K562 (cell line): ENCODE measurements around the gene HMGXB3. TPM values are rescaled to one million over a fixed set of nuclear protein-coding genes. Genes with fewer than 3 reads are reported as not detected.

ENCODE experiments used
- ZNF57 ChIP-seq: fragments of 450-650 bp; formaldehyde crosslinking; IDR thresholded peaks from 2 replicates; pipeline ENCODE4 v1.4.0; 2020; ENCODE audit warnings: mild to moderate bottlenecking, moderate library complexity
- polyA plus RNA-seq, 8 experiments: library from polyadenylated mRNA; depleted of rRNA in 4 of 8; stranded (reverse) in 5 of 8; unstranded in 3 of 8; fragments of >200 nt; fragmentation: Nextera tagmentation in 2 of 8; fragmentation: Illumina TruSeq in 1 of 8; extraction: Ambion mirVana in 2 of 8; extraction: Trizol in 1 of 8; gene quantifications; 2 replicates each; pipeline versions ENCODE4 v1.2.1 to v1.2.3, GENCODE V29; 2011 to 2014; ENCODE audit warnings: inconsistent platforms in 1 of 8, missing spikeins in 1 of 8
- total RNA-seq, 7 experiments: library from RNA; depleted of rRNA in 6 of 7; stranded (reverse); fragments of >200 nt in 6 of 7; fragmentation: Illumina TruSeq in 2 of 7; extraction: Trizol in 2 of 7; gene quantifications; 2 replicates each; pipeline versions ENCODE4 v1.2.1 to v1.2.3, GENCODE V29; 2011 to 2021; ENCODE audit warnings: low replicate concordance in 1 of 7
- TF ChIP-seq, protein P1 (sequence below): fragments of 450-650 bp; IDR thresholded peaks from 2 replicates; pipeline ENCODE4 v1.6.1; 2016; ENCODE audit warnings: mild to moderate bottlenecking, moderate library complexity
- TF ChIP-seq, protein P2 (sequence below): fragments of 150-350 bp; conservative IDR thresholded peaks from 2 replicates; pipeline ENCODE4 v1.6.1; 2014; ENCODE audit warnings: low read length

HMGXB3 gene
- total and polyA plus RNA-seq, 9 of the 15 experiments (the other 6 are each of a cell fraction or from before 2014, with no cell fraction given), result 1.8 to 44.1 (median 32.2) TPM

GRCh38 chr5:150000256-150000989 is at the start of gene HMGXB3, which contains the start of gene TIGD6 (continued):
- TF ChIP-seq, protein P1, sequence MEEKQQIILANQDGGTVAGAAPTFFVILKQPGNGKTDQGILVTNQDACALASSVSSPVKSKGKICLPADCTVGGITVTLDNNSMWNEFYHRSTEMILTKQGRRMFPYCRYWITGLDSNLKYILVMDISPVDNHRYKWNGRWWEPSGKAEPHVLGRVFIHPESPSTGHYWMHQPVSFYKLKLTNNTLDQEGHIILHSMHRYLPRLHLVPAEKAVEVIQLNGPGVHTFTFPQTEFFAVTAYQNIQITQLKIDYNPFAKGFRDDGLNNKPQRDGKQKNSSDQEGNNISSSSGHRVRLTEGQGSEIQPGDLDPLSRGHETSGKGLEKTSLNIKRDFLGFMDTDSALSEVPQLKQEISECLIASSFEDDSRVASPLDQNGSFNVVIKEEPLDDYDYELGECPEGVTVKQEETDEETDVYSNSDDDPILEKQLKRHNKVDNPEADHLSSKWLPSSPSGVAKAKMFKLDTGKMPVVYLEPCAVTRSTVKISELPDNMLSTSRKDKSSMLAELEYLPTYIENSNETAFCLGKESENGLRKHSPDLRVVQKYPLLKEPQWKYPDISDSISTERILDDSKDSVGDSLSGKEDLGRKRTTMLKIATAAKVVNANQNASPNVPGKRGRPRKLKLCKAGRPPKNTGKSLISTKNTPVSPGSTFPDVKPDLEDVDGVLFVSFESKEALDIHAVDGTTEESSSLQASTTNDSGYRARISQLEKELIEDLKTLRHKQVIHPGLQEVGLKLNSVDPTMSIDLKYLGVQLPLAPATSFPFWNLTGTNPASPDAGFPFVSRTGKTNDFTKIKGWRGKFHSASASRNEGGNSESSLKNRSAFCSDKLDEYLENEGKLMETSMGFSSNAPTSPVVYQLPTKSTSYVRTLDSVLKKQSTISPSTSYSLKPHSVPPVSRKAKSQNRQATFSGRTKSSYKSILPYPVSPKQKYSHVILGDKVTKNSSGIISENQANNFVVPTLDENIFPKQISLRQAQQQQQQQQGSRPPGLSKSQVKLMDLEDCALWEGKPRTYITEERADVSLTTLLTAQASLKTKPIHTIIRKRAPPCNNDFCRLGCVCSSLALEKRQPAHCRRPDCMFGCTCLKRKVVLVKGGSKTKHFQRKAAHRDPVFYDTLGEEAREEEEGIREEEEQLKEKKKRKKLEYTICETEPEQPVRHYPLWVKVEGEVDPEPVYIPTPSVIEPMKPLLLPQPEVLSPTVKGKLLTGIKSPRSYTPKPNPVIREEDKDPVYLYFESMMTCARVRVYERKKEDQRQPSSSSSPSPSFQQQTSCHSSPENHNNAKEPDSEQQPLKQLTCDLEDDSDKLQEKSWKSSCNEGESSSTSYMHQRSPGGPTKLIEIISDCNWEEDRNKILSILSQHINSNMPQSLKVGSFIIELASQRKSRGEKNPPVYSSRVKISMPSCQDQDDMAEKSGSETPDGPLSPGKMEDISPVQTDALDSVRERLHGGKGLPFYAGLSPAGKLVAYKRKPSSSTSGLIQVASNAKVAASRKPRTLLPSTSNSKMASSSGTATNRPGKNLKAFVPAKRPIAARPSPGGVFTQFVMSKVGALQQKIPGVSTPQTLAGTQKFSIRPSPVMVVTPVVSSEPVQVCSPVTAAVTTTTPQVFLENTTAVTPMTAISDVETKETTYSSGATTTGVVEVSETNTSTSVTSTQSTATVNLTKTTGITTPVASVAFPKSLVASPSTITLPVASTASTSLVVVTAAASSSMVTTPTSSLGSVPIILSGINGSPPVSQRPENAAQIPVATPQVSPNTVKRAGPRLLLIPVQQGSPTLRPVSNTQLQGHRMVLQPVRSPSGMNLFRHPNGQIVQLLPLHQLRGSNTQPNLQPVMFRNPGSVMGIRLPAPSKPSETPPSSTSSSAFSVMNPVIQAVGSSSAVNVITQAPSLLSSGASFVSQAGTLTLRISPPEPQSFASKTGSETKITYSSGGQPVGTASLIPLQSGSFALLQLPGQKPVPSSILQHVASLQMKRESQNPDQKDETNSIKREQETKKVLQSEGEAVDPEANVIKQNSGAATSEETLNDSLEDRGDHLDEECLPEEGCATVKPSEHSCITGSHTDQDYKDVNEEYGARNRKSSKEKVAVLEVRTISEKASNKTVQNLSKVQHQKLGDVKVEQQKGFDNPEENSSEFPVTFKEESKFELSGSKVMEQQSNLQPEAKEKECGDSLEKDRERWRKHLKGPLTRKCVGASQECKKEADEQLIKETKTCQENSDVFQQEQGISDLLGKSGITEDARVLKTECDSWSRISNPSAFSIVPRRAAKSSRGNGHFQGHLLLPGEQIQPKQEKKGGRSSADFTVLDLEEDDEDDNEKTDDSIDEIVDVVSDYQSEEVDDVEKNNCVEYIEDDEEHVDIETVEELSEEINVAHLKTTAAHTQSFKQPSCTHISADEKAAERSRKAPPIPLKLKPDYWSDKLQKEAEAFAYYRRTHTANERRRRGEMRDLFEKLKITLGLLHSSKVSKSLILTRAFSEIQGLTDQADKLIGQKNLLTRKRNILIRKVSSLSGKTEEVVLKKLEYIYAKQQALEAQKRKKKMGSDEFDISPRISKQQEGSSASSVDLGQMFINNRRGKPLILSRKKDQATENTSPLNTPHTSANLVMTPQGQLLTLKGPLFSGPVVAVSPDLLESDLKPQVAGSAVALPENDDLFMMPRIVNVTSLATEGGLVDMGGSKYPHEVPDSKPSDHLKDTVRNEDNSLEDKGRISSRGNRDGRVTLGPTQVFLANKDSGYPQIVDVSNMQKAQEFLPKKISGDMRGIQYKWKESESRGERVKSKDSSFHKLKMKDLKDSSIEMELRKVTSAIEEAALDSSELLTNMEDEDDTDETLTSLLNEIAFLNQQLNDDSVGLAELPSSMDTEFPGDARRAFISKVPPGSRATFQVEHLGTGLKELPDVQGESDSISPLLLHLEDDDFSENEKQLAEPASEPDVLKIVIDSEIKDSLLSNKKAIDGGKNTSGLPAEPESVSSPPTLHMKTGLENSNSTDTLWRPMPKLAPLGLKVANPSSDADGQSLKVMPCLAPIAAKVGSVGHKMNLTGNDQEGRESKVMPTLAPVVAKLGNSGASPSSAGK, result peak; percentile 60
- no peak for TF ChIP-seq ZNF57 (CRISPR knock-in tag)
- TF ChIP-seq, protein P2, sequence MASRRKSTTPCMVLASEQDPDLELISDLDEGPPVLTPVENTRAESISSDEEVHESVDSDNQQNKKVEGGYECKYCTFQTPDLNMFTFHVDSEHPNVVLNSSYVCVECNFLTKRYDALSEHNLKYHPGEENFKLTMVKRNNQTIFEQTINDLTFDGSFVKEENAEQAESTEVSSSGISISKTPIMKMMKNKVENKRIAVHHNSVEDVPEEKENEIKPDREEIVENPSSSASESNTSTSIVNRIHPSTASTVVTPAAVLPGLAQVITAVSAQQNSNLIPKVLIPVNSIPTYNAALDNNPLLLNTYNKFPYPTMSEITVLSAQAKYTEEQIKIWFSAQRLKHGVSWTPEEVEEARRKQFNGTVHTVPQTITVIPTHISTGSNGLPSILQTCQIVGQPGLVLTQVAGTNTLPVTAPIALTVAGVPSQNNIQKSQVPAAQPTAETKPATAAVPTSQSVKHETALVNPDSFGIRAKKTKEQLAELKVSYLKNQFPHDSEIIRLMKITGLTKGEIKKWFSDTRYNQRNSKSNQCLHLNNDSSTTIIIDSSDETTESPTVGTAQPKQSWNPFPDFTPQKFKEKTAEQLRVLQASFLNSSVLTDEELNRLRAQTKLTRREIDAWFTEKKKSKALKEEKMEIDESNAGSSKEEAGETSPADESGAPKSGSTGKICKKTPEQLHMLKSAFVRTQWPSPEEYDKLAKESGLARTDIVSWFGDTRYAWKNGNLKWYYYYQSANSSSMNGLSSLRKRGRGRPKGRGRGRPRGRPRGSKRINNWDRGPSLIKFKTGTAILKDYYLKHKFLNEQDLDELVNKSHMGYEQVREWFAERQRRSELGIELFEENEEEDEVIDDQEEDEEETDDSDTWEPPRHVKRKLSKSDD, result 0 out of 2 replicates have a peak, but pooled peaks have one; percentile 14
